Gastroesophageal sphincter (tissue), 4 donors: ENCODE data around the gene DDX54. TPM values are rescaled to one million over a fixed set of nuclear protein-coding genes. Genes with fewer than 3 reads are reported as not detected.

Experiments used
- ATAC-seq: fragments of 150-250 bp; one replicate; pipeline ENCODE4 v1.9.1; 2016; ENCODE audit warnings: mild to moderate bottlenecking, moderate library complexity
- H3K27ac ChIP-seq, 4 donors: fragments of 200-600 bp; sonication (generic) in 3 of 4; 1 replicate in 3 of 4; 2 replicates in 1 of 4; pipeline ENCODE4 v1.5.1; 2016 to 2019
- H3K27me3 ChIP-seq: fragments of 200-600 bp; sonication (generic); one replicate; pipeline ENCODE4 v1.5.1; 2019
- H3K36me3 ChIP-seq, 2 donors: fragments of 200-600 bp; sonication (generic); one replicate each; pipeline ENCODE4 v1.5.1; 2019; ENCODE audit warnings: control low read depth in 1 of 2
- H3K4me1 ChIP-seq, 3 donors: fragments of 200-600 bp; sonication (generic); 1 replicate in 2 of 3; 2 replicates in 1 of 3; pipeline ENCODE4 v1.5.1; 2016 to 2019; ENCODE audit warnings: control low read depth in 2 of 3
- H3K4me3 ChIP-seq, 2 donors: fragments of 200-600 bp; sonication (generic); one replicate each; pipeline ENCODE4 v1.5.1; 2019; ENCODE audit warnings: mild to moderate bottlenecking in 1 of 2, moderate library complexity in 1 of 2
- H3K9me3 ChIP-seq, 3 donors: fragments of 200-600 bp; sonication (generic); one replicate each; pipeline ENCODE4 v1.5.1; 2017 to 2019; ENCODE audit warnings: control low read depth in 2 of 3
- EP300 ChIP-seq: sonication (generic); formaldehyde crosslinking; IDR thresholded peaks from one replicate; pipeline ENCODE4 v1.6.1; 2017; ENCODE audit warnings: antibody characterized with exemption, mild to moderate bottlenecking
- POLR2A ChIP-seq, 2 donors: fragments of 450-650 bp; IDR thresholded peaks; one replicate each; pipeline ENCODE4 v1.6.1; 2017; ENCODE audit warnings: antibody characterized with exemption in 2 of 2, mild to moderate bottlenecking in 2 of 2, moderate library complexity in 1 of 2
- POLR2AphosphoS5 ChIP-seq: sonication (generic); formaldehyde crosslinking; IDR thresholded peaks from one replicate; pipeline ENCODE4 v1.6.1; 2017; ENCODE audit warnings: antibody characterized with exemption
- WGBS, 2 donors: methylation state at CpG; one replicate each; pipeline ENCODE4 v1.1.5; 2018; ENCODE audit warnings: low coverage in 1 of 2; 5-methylcytosine and 5-hydroxymethylcytosine counted together
- total RNA-seq, 4 donors: library from RNA; depleted of rRNA; stranded (reverse); fragments of >200 nt; gene quantifications; one replicate each; pipeline ENCODE4 v1.1.0, GENCODE V29; 2016
- TF ChIP-seq, protein P1 (sequence below), 4 experiments: fragments of 200-600 bp in 2 of 4; fragments of 450-650 bp in 2 of 4; sonication (generic) in 1 of 4; IDR thresholded peaks; one replicate each; pipeline ENCODE4 v1.5.1; 2017 to 2019; ENCODE audit warnings: antibody characterized with exemption in 4 of 4, mild to moderate bottlenecking in 2 of 4, moderate library complexity in 2 of 4

Gene DDX54
- total RNA-seq, 4 donors from 2014 or later = 38.0 to 60.4 (median 53.3) TPM

- Histone ChIP-seq H3K36me3 (peaks cover 0 to 12% of the 10 kb centered on the region in 2 donors), H3K27me3 (peaks cover 66% of the 10 kb centered on the region), H3K4me3 (peak overlapping the region in 1 of 2 donors; percentile 46), H3K4me1 (peaks cover 0 to 42% (median 17%) of the 10 kb centered on the region in 3 donors), H3K27ac (no peak overlapping the region), H3K9me3 (no peaks in the 10 kb centered on the region)
- TF ChIP-seq POLR2A (IDR thresholded peaks at IDR 0.05) = no peak
- TF ChIP-seq, protein P1, sequence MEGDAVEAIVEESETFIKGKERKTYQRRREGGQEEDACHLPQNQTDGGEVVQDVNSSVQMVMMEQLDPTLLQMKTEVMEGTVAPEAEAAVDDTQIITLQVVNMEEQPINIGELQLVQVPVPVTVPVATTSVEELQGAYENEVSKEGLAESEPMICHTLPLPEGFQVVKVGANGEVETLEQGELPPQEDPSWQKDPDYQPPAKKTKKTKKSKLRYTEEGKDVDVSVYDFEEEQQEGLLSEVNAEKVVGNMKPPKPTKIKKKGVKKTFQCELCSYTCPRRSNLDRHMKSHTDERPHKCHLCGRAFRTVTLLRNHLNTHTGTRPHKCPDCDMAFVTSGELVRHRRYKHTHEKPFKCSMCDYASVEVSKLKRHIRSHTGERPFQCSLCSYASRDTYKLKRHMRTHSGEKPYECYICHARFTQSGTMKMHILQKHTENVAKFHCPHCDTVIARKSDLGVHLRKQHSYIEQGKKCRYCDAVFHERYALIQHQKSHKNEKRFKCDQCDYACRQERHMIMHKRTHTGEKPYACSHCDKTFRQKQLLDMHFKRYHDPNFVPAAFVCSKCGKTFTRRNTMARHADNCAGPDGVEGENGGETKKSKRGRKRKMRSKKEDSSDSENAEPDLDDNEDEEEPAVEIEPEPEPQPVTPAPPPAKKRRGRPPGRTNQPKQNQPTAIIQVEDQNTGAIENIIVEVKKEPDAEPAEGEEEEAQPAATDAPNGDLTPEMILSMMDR (IDR thresholded peaks at IDR 0.05) = no peak
- no peak for TF ChIP-seq EP300
- TF ChIP-seq POLR2AphosphoS5 = no peak
- 17 to 62% methylated on average over 4 to 5 of the region's 9 CpGs for WGBS, 2 donors
- no peak for ATAC-seq
Observed at GRCh38 chr12:113152196-113152834, 33.0 kb downstream of the DDX54 start.

GRCh38 chr12:113151655-113152054 lies 33.6 kb downstream of the DDX54 start:
- Histone ChIP-seq H3K27ac (no peak overlapping the region), H3K9me3 (peaks cover 0 to 6% (median 0%) of the 10 kb centered on the region in 3 donors), H3K36me3 (peaks cover 0 to 6% of the 10 kb centered on the region in 2 donors), H3K4me1 (peaks cover 0 to 42% (median 17%) of the 10 kb centered on the region in 3 donors), H3K4me3 (no peak overlapping the region), H3K27me3 (peaks cover 66% of the 10 kb centered on the region)
- TF ChIP-seq, protein P1 (IDR thresholded peaks at IDR 0.05) = no peak
- no peak for TF ChIP-seq EP300
- no peak for TF ChIP-seq POLR2AphosphoS5
- no peak for TF ChIP-seq POLR2A (IDR thresholded peaks at IDR 0.05)
- no peak for ATAC-seq
- WGBS, 2 donors = 94 to 100% methylated on average over 1 to 2 of the region's 3 CpGs

DNA sequence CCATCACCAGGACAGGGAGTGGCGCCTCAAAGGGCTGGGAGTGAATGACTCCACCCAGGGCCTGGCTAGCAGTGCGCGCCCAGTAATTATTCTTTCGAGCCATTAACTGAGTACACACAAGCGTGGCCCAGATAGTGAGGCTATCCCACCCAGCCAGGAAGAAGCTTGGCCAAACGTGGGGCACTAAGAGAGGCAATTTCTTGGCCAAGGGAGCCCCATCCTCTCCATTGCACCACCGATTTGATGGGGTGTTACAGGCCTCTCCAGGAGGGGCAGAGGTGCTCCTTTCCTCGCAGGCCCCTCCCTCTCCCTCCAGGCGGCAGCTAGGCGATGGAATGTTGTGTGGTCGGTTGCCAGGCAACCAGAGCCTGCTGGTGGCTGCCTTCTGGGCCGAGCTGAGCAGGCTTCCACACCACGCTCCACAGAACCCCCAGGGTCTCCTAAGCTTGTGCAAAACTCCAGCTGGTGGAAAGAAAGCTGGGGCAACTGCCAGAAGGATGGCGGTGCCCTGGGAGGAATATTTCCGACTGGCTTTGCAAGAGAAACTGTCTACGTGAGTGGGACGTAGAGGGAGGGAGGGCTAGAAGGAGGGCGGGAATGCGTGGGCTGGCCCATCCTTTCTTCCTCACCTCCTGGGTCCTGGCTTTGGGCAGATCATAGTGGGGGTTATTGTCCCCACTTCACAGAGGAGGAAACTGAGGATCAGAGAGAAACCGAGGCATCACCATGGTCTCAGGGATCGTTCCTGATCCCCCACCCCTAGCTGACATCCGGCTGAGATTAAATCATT lies 35.7 kb downstream of the DDX54 start, which contains the start of gene CFAP73:
CFAP73 (plus strand) TSS at position 364 of the 790 bp plus-strand sequence; CDS start at position 498, 134 bp downstream.
- peaks cover 0 to 10% (median 0%) of the 10 kb centered on the region in 3 donors for H3K9me3 ChIP-seq
- TF ChIP-seq EP300 = no peak
- TF ChIP-seq POLR2AphosphoS5 = no peak
- TF ChIP-seq, protein P1 (IDR thresholded peaks at IDR 0.05) = no peak
- TF ChIP-seq POLR2A (IDR thresholded peaks at IDR 0.05) = no peak
- peaks cover 0 to 34% (median 16%) of the 10 kb centered on the region in 3 donors for H3K4me1 ChIP-seq
- H3K4me3 ChIP-seq = no peak within 1 kb of the TSS
- no peak within 1 kb of the TSS for H3K27ac ChIP-seq
- H3K27me3 ChIP-seq = peaks cover 50% of the 10 kb centered on the region
- H3K36me3 ChIP-seq = no peaks in the 10 kb centered on the region
- ATAC-seq = peak; percentile 36
- 31 to 43% methylated on average over 4 to 6 of the region's 22 CpGs for WGBS, 2 donors

DNA sequence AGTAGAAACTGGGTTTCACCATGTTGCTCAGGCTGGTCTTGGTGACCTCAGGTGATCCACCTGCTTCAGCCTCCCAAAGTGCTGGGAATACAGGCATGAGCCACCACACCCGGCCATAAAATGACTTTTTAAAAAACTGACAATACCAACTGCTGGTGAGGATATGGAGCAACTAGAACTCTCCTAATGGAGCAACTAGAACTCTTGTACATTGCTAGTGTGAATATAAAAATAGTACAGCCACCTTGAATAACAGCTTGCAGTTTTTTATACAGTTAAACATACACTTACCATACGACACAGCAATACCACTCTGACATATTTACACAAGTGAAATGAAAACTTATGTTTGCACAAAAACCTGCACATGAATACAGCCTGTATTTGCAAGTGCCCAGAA lies 38.3 kb downstream of the DDX54 start:
- Histone ChIP-seq H3K4me3 (no peak overlapping the region), H3K27ac (no peak overlapping the region), H3K4me1 (peaks cover 0 to 13% (median 4%) of the 10 kb centered on the region in 3 donors), H3K36me3 (no peaks in the 10 kb centered on the region), H3K27me3 (peaks cover 31% of the 10 kb centered on the region), H3K9me3 (peaks cover 0 to 10% (median 0%) of the 10 kb centered on the region in 3 donors)
- no peak for TF ChIP-seq POLR2AphosphoS5
- TF ChIP-seq EP300 = no peak
- no peak for TF ChIP-seq POLR2A (IDR thresholded peaks at IDR 0.05)
- TF ChIP-seq, protein P1 (IDR thresholded peaks at IDR 0.05) = no peak
- 67 to 80% methylated on average over 1 to 2 of the region's 2 CpGs for WGBS, 2 donors
- no peak for ATAC-seq
